Activated CD4-positive, alpha-beta T cell treated with anti-CD3 and anti-CD28 coated beads, Interleukin-2, amount 50 U/mL, for 24 hours (primary cell): Measurements from ENCODE around the gene CPLX1.
"Not testable (repeated sequence)": the region's sequence is repeated elsewhere in the genome, so short reads cannot be mapped to it uniquely, and the experiment has no call there.

Experiments
- DNase-seq, 2 donors: peaks; one replicate each; pipeline ENCODE4 v3.0.0-alpha.2; 2020; ENCODE audit warnings: low read depth in 1 of 2, low spot score in 1 of 2

Gene CPLX1

GRCh38 chr4:793093-793861, 32.7 kb downstream of the CPLX1 start:
- DNase-seq, result no peak

- no peak for DNase-seq
Observed at GRCh38 chr4:792626-793092, 33.3 kb downstream of the CPLX1 start.

GRCh38 chr4:791898-792625, 33.9 kb downstream of the CPLX1 start:
- no peak for DNase-seq

GRCh38 chr4:791252-791897, 34.6 kb downstream of the CPLX1 start:
- no peak for DNase-seq

GRCh38 chr4:790466-790820, 35.5 kb downstream of the CPLX1 start:
- no peak for DNase-seq

- no peak for DNase-seq
Observed at GRCh38 chr4:789571-790465, 36.1 kb downstream of the CPLX1 start.

- DNase-seq, result no peak
Observed at GRCh38 chr4:788636-789297, 37.2 kb downstream of the CPLX1 start.

GRCh38 chr4:788006-788635, 37.8 kb downstream of the CPLX1 start:
- DNase-seq, result no peak

- DNase-seq, result no peak
Observed at GRCh38 chr4:787561-787981, 38.4 kb downstream of the CPLX1 start.

GRCh38 chr4:786861-787300, 39.0 kb downstream of the CPLX1 start:
- DNase-seq, result no peak

- DNase-seq, result no peak
Observed at GRCh38 chr4:786074-786741, 39.7 kb downstream of the CPLX1 start.

GRCh38 chr4:785332-786073, 40.4 kb downstream of the CPLX1 start:
- no peak for DNase-seq

- DNase-seq, result no peak
Observed at GRCh38 chr4:784401-785331, 41.3 kb downstream of the CPLX1 start.

GRCh38 chr4:781493-782216, 44.3 kb downstream of the CPLX1 start:
- DNase-seq, result peak; percentile 98 to 99

GRCh38 chr4:780716-781492, 45.0 kb downstream of the CPLX1 start:
- no peak for DNase-seq

GRCh38 chr4:780255-780654, 45.7 kb downstream of the CPLX1 start:
- DNase-seq, result not testable (repeated sequence)
